Uterus (tissue), 4 donors: Measurements from ENCODE around the gene RS1. TPM values are rescaled to one million over a fixed set of nuclear protein-coding genes. Genes with fewer than 3 reads are reported as not detected.

Experiments used
- DNase-seq, 2 donors: peaks; one replicate each; pipeline ENCODE4 v3.0.0-alpha.2; 2019 to 2020
- H3K27ac ChIP-seq, 2 donors: fragments of 200-600 bp; sonication (generic); 1 replicate in 1 of 2; 2 replicates in 1 of 2; pipeline ENCODE4 v1.5.1; 2016 to 2018
- H3K27me3 ChIP-seq, 2 donors: fragments of 200-600 bp; sonication (generic); one replicate each; pipeline ENCODE4 v1.5.1; 2018 to 2019; ENCODE audit warnings: control low read depth in 1 of 2
- H3K36me3 ChIP-seq, 2 donors: fragments of 200-600 bp; sonication (generic); one replicate each; pipeline ENCODE4 v1.5.1; 2019; ENCODE audit warnings: control low read depth in 1 of 2
- H3K4me1 ChIP-seq, 2 donors: fragments of 200-600 bp; sonication (generic); one replicate each; pipeline ENCODE4 v1.5.1; 2018 to 2019; ENCODE audit warnings: control low read depth in 1 of 2
- H3K4me3 ChIP-seq, 2 donors: fragments of 200-600 bp; sonication (generic); 1 replicate in 1 of 2; 2 replicates in 1 of 2; pipeline ENCODE4 v1.5.1; 2018 to 2019; ENCODE audit warnings: mild to moderate bottlenecking in 1 of 2
- H3K9me3 ChIP-seq, 2 donors: fragments of 200-600 bp; sonication (generic); one replicate each; pipeline ENCODE4 v1.5.1; 2019; ENCODE audit warnings: control low read depth in 1 of 2
- CTCF ChIP-seq, 4 experiments: fragments of 200-600 bp in 2 of 4; fragments of 450-650 bp in 2 of 4; sonication (generic) in 2 of 4; IDR thresholded peaks; one replicate each; pipeline ENCODE4 v1.5.1; 2016 to 2019; ENCODE audit warnings: antibody characterized with exemption in 4 of 4, mild to moderate bottlenecking in 2 of 4, moderate library complexity in 1 of 4
- POLR2A ChIP-seq, 2 donors: fragments of 450-650 bp; IDR thresholded peaks; one replicate each; pipeline ENCODE4 v1.6.1; 2016; ENCODE audit warnings: antibody characterized with exemption in 2 of 2, mild to moderate bottlenecking in 1 of 2, moderate library complexity in 1 of 2
- intact Hi-C: fragments of 100-400 bp; cut with DNase I; formaldehyde crosslinking; loops from one replicate; pipeline ENCODE4 v1.15.1; 2023; ENCODE audit warnings: low total_unique reads
- total RNA-seq, 4 donors: library from RNA; depleted of rRNA in 3 of 4; stranded (reverse); fragments of >200 nt in 3 of 4; gene quantifications; one replicate each; pipeline versions ENCODE4 v1.1.0 to v1.2.4, GENCODE V29; 2014 to 2023
- donor health status: DM: yes; HTN: yes; CAD: no.

RS1 gene
- total RNA-seq, 4 donors from 2014 or later: not detected

DNA sequence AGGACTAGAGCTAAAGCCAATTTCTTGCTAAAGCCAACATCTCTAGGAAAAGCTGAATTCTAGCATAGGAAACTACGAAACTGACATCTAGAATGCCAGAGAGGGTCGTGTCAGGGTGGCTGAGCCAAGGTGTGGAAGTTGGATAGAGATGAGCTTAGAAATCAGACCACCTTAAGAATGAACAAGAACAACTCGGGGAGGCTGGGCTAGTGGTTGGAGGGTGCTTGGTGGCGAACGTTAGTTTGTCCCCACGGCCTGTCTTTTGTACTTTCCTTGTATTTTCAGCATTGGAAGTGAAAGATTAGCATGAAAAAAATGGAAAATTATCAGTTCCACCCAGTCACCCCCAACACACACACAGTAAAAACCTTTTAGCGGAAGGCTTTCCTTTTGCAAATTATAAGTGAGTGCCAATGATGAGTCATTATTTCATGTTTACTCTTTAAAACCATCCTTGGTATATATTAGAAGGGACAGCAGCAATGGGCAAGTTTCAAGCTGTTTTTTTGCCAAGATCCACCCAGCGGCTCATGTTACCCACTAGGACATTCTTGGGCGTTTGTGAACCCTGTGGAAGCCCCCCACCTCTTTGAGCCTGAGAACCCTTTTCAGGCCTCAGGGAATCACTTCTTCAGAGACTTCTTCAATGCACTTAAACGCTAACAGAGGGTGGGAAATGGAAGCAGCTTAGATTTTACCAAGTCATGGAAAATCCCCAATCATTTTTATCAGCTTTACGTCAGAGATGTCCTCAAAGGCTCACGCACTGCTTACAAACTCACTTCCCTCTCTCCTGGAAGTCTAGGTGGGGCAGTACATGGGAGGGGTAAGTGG, 30.7 kb upstream of the RS1 start:
- no peaks in the 10 kb centered on the region for H3K27me3 ChIP-seq
- peak overlapping the region in 1 of 2 donors; percentile 14 for H3K27ac ChIP-seq
- no peaks in the 10 kb centered on the region for H3K9me3 ChIP-seq
- intact Hi-C loops: no loop called here
- TF ChIP-seq CTCF (IDR thresholded peaks at IDR 0.05) (no peak), POLR2A (IDR thresholded peaks at IDR 0.05) (no peak)
- H3K4me1 ChIP-seq: no peaks in the 10 kb centered on the region
- no peaks in the 10 kb centered on the region for H3K36me3 ChIP-seq
- DNase-seq: no peak
- no peak overlapping the region for H3K4me3 ChIP-seq

GRCh38 chrX:18701621-18702361, 29.9 kb upstream of the RS1 start:
- H3K27ac ChIP-seq: no peak overlapping the region
- intact Hi-C loops: no loop called here
- no peaks in the 10 kb centered on the region for H3K4me1 ChIP-seq
- no peak for TF ChIP-seq CTCF (IDR thresholded peaks at IDR 0.05)
- TF ChIP-seq POLR2A (IDR thresholded peaks at IDR 0.05): no peak
- H3K9me3 ChIP-seq: no peaks in the 10 kb centered on the region
- H3K27me3 ChIP-seq: no peaks in the 10 kb centered on the region
- H3K4me3 ChIP-seq: no peak overlapping the region
- H3K36me3 ChIP-seq: no peaks in the 10 kb centered on the region
- peak in 1 of 2 donors; percentile 40 for DNase-seq

DNA sequence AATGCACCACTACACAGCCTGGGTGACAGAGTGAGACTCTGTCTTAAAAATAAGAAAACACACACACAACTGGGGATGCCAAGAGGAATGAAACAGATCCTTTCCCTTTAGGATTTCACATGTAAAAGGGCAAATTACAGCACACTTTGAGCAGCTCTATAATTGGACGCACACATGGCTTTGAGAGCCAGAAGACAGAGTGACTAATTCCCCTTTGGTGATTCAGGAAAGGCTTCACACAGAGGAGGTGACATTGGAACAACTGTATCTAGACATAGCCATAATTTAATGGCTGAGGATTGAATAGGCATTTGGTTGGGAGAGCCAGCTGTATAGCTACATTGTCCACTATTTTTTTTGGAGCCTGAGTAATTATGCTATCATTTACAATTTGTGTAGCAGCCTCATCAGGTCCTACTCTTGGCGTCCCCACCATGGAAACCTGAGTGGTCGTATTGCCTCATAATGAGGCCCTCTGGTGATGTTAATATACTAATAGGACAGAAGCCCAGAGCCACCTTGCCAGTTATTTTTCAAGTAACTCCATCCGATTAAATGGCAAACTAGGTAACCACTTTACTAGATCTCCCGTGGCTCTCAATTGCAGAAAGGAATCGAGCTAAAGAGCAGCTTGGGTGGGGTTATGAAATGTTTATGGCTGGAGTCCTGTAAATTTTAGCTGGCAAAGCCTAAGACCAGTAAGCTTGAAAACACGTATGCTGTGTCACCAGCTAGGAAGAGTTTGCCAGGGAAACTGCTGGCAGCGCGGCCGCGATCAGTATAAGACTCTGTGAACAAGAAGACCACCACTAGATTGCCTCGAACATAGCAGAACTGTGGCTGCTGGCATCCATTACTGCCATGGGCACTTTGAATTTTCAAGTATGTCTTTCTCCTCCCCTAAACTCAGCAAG, 27.1 kb upstream of the RS1 start:
- H3K4me1 ChIP-seq: no peaks in the 10 kb centered on the region
- no peaks in the 10 kb centered on the region for H3K27me3 ChIP-seq
- DNase-seq: no peak
- no peak for TF ChIP-seq POLR2A (IDR thresholded peaks at IDR 0.05)
- TF ChIP-seq CTCF (IDR thresholded peaks at IDR 0.05): no peak
- no peaks in the 10 kb centered on the region for H3K36me3 ChIP-seq
- H3K27ac ChIP-seq: no peak overlapping the region
- H3K9me3 ChIP-seq: no peaks in the 10 kb centered on the region
- H3K4me3 ChIP-seq: no peak overlapping the region
- intact Hi-C loops: no loop called here

GRCh38 chrX:18696653-18697052, 24.7 kb upstream of the RS1 start:
- no peak overlapping the region for H3K27ac ChIP-seq
- no peak overlapping the region for H3K4me3 ChIP-seq
- H3K4me1 ChIP-seq: no peaks in the 10 kb centered on the region
- TF ChIP-seq POLR2A (IDR thresholded peaks at IDR 0.05) (no peak), CTCF (IDR thresholded peaks at IDR 0.05) (no peak)
- H3K27me3 ChIP-seq: no peaks in the 10 kb centered on the region
- H3K36me3 ChIP-seq: no peaks in the 10 kb centered on the region
- no peaks in the 10 kb centered on the region for H3K9me3 ChIP-seq
- intact Hi-C loops: no loop called here
- no peak for DNase-seq
